ENCODE data around the gene SLC24A3.

- TF ChIP-seq EZH2phosphoT487 (IDR thresholded peaks at IDR 0.05; ENCODE audit: insufficient read depth, low read depth) = no peak
- TF ChIP-seq EZH2 (IDR thresholded peaks at IDR 0.05; ENCODE audit: insufficient read depth, poor library complexity, severe bottlenecking) = no peak
Observed at GRCh38 chr20:19566226-19566945, 353.9 kb downstream of the SLC24A3 start.
